ENCODE measurements around the gene RBM47.

Gene RBM47

DNA sequence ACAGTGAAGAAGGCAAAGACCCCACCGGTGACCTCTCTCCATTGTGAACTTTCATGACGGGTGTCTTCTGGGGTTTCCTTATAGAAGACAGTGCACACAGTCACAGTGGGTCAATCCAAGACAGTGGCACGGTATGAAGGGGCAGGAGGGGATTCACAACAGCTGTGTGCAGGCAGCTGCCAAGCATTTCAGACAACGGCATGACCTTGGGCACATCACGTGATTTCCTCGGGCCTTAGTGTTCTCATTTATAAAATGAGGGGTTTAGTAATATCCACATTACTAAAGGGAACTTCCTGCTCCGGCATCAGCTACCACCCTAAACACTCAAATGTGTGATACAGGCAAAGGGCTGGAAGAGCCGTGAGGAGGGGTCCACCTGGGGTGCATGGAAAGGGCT lies 42.9 kb downstream of the RBM47 start:
- peak in 1 of 14 donors; percentile 7 for DNase-seq

DNA sequence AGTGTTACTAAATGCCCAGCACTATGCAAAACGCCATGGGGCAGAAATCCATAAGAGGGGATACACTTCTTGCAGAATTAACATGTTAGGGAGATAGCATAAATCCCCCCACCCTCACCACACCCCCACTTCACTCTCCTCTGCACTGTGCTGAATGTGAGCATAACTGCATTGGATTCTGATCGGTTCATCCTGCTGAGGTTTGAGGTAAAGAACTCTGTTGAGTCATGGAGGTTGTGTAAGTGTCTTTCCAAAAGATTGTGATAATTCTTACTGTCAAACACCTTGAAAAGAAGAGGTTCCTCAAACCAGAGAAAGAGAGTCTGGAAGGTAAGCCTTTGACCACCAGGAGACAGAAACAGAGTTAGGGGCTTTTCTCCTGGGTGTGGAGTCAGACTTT lies 43.6 kb downstream of the RBM47 start:
- DNase-seq, result no peak

DNA sequence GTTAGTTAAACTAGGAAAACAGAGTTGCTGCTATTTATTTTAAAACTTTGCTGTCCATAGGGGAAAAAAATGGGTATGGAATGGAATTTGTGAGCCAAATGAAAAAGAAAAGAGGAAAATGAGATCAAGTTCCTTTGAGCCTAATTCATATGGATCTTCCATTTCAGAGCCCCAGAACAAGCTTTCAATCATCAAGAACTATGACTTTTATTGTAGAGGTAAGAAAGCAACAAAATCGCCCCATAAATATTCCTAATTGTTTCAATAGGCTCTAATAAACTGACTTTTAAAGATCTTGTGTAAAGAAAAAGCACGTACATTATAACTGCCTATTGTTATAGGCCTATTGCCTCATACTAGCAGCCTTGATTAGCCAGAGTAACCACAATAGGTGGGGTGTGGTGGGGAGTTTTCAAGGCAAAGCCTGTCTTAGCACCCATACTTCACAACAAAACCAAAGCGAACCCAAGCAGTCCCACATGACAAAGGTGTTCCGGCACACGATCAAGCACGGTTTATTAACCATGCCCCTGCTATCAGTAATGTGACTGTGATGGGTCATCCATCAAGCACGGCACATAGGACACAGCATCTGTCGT lies 44.4 kb downstream of the RBM47 start:
- no peak for DNase-seq

DNA sequence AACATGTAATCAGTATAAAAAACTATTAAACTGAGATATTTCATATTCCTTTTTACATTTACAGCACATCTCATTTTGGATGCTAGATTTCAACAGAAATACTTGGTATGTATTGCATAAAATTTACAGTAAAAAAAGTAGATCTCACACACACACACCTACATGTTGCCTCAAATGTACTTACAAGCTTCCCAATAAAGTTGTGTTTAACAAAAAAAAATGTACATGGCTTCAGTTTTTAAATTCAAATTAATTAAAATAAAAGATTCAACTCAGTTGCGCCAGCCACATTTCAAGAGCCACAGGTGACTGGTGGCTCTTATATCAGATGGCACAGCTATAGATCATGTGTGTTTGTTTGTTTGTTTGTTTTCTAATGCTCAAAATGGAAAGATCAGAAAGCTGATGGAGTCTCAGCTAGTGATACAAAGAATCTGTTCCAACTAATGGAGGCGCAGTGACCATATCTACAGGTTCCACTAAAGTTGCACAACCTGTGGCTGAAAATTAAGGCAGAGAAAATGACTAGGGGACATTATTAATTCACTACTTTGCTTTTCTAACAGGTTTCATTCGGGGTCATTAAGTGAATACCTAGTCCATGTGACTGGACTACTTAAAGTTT lies 45.0 kb downstream of the RBM47 start:
- DNase-seq, result no peak

DNA sequence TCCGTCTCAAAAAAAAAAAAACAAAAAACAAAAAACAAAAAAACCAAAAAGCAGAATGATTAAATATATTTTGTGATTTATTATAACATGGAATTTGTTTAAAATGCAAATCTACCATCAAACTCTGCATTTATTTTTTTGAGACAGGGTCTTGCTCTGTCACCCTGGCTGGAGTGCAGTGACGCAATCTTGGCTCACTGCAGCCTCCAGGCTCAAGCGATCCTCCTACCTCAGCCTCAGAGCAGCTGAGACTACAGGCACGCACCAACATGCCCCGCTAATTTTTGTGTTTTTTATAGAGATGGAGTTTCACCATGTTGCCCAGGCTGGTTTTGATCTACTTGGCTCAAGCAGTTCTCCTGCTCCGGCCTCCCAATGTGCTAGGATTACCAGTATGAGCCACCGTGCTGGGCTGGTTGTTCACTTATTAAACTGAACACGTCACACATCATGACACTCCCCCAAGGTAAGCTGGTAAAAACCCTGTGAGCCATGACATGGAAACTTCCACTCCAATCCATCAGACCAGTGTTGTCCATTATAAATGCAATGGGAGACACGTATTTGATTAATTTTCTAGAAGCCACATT lies 45.7 kb downstream of the RBM47 start:
- DNase-seq, result no peak

DNA sequence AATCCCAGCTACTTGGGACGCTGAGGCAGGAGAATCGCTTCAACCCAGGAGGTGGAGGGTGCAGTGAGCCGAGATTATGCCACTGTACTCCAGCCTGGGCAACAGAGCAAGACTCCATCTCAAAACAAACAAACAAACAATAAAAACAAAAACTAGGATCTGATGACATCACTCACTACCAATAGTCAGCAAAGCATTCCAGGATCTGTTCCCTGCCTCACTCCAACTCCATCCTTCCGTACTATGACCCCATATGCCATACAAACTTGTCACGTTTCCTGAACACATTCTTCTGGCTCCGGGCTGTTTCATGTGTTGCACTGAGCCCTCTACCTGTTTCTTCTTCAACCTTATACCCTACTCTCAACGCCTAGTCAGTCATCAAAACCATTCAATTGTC lies 47.3 kb downstream of the RBM47 start:
- no peak for DNase-seq

DNA sequence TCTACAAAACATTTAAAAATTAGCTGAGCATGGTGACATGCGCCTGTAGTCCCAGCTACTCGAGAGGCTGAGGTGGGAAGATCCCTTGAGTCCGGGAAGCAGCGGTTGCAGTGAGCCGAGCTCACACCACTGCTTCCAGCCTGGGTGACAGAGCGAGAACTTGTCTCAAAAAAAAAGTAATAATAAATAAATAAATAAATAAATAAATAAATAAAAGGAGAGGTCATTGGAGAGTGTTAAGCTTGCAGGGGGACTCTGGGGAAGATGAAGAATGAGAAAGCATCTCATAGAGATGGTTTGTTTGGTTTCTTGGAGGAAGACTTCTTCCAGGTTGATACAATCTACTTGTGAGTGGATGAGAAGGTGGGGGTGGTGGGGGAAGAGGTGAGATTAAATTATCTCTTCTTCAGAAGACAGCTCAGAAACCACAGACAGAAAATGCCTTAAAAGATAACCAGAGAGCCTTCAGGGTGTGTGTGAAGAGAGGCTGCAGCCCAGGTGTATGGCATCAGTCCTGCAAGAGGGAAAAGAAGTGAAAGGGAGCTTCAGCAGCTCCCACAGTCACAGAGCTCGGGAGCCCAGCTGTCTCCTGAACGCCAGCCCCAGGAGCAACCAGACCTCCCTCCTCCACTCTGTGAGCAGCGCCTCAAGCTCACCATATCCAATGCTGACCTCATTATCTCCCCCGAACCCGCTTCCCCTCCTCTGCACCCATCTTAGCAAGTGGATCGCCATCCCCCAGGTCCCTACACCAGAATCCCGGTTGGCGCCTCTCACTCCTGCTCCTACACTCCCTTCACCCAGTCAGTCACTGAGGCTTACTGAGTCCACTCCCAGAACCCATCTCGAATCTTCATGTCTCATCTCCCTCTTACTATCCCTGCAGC lies 48.2 kb downstream of the RBM47 start:
- DNase-seq, result no peak

DNA sequence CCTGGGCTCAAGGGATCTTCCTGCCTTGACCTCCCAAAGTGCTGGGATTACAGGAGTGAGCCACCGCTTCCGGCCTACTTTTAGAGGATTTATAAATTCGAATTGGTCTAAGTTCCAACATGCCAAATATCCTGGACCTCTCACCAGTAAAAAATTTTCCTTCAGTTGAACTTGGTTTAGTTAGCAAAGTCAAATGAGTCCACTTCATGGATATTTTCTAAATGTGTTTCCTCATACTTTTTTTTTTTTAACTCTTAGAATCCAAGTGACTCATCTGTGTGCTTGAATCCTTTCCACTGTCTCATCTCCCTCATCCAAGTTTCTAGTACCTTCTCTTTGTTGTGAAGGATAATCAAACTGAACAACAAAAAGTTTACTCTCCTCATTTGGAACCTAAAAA lies 49.7 kb downstream of the RBM47 start:
- DNase-seq, result no peak

DNA sequence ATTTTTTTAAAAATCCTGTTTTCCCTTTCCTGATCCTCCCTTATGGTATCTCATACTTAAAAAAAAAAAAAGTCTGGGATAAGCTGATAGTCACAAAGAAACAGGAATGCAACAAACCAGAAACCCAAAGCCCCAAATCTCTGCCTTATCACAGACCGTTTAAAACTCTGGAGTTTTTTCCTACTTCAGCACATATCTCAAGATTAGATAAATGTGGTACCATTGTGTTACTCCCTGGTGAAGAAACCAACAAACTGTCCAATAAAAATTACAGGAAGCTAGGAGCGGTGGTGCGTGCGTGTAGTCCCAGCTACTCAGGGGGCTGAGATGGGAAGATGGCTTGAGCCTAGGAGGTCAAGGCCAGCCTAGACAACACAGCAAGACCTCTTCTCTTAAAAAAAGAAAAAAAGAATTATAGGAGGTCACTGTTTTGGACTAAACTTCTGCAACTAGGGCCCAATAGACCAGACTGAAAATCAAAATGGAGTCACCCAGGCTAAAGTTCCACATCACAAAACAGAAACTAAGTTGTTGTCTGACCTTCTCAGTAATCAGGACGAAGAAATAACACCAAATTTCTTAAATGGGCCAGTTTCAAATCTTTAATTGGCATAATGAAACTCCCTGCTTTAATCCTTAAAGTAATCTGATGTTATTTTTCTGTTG lies 51.9 kb downstream of the RBM47 start:
- no peak for DNase-seq

DNA sequence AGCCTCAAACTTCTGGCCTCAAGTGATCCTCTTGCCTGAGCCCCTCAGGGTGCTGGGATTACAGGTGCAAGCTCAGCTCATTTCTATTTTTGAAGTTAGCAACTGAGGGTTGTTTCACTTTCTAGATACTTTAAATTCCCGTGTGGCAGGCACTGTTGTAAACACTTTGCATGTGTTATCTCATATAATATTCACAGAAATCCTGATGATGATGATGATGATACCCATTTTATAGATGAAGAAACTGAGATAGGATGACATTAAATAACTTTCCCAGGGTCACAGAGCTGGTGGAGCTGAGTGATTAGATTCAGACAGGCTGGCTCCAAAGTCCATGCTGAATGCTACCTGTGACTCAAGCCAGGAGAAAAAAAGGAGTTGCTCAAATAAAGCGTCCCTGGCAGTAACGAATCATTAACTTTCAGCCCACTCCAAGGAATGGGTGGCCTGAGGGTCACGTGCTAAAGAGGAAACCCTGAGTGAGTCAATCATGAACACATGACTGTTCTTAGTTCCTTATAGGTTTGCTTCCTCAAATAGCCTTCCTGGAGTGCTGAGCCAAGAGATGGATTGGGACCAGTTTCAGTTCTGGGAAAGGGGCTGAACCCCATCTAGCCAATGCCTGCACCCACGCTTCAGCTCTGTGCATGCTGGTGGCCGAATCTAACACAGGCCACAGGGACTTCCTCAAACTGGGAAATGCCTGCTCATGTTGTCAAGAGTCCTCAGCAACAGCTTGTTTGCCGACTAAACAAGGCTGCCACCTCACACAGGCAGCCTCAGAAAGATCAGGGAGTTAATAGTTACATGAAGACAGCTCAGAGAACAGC lies 52.8 kb downstream of the RBM47 start:
- DNase-seq, result peak in 11 of 14 donors; percentile 3 to 79 (median 45)

DNA sequence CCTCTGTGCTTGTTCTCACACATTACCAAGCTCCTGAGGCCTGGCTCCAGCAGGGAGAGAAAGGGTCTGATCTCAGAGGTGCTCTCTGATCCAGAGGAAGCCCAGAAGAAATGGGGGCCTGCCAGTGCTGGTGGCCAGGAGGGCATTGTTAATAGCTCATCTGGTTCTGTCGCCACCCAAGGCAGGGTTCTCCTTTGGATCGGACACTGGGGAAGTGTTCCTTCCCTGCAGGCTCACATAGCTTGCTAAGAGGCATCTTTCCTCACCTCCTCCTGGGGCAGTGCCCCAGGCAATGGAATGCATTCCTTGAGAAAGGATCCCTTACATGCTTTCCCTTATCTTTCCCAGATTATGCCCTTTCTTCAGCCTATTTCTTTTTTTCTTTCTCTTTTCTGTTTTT lies 53.8 kb downstream of the RBM47 start:
- DNase-seq, result no peak

DNA sequence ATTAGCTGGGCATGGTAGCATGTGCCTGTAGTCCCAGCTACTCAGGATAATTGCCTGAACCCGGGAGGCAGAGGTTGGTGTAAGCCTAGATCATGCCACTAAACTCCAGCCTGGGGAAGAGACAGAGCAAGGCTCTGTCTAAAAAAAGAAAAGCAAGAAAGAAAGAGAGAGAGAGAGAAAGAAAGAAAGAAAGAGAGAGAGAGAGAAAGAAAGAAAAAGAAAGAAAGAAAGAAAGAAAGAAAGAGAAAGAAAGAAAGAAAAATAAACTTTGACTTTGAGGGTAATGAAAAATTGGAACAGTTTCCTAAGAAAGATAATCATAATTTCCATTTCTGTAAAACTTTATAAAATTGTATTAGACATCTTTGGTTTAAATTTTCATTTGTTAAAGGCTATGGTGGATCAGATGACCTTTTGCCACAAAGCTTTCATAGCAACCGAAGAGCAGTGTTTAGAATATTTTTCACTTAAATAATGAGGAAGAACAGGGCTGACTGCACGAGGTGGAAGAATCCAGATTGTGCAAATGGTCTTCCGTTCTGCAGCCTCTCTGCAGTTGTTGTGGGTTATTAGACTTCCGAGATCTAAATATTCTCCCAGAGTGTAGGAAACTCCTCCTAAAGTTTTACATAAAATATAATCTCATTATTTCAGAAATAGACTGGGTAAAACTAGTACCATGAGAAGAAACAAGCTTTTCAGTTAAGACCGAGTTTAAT lies 55.9 kb downstream of the RBM47 start:
- no peak for DNase-seq

DNA sequence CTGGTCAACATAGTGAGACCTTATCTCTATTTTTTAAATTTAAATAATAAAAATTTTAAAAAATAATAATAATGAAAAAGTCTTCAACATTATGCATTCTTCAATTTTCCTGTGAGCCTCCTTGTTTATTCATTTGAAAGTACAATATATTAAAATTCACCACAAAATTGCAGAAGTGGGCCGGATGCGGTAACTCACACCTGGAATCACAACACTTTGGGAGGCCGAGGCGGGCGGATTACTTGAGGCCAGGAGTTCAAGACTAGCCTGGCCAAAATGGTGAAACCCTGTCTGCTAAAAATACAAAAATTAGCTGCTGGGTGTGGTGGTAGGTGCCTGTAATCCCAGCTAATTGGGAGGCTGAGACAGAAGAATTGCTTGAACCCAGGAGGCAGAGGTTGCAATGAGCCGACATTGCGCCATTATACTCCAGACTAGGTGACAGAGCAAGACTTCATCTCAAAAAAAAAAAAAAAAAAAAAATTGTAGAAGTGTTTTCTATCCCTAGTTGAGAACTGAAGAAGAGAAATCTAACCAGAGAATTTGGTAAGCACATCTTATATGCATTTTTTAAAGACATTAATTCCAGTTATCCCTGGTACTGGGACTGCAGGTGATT lies 56.9 kb downstream of the RBM47 start:
- no peak for DNase-seq

DNA sequence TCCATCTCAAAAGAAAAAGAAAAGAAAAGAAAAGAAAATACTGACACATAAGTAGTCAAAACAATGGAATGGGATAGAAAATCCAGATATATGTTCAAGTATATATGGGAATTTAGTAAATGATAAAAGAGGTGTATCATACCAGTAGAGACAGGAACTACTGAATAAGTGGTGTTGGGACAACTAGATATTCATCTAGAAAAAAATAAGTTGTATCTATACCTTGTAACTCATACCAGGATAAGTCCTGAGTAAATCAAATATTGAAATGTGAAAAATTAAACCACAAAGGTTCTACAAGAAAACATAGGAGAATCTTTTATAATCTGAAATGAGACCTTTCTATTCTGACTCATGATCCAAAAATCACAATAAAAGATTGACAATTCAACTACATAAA lies 58.5 kb downstream of the RBM47 start:
- DNase-seq, result no peak

DNA sequence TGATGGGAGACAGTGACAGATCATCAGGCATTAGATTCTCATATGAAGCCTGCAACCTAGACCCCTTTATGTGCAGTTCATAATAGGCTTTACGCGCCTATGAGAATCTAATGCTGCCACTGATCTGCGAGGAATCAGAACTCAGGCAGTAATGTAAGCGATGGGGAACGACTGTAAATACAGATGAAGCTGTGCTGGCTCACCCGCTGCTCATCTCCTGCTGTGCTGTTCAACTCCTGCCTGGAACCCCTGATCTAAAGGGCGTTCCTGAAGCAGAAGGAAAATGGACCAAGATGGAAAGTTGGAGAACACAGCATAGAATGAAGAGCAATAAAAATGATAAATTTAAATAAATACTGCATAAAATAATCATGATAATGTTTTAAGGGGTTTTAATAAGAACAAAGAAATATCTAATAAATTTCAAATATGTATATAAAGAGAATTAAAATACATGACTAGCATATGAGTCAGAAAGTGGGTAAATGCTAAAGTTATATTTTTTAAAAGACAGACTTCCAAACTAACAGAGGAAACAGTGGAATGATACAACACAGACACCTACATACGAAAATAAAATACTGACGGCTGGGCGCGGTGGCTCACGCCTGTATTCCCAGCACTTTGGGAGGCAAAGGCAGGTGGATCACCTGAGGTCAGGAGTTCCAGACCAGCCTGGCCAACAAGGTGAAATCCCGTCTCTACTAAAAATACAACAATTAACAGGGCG lies 59.2 kb downstream of the RBM47 start:
- DNase-seq, result no peak

DNA sequence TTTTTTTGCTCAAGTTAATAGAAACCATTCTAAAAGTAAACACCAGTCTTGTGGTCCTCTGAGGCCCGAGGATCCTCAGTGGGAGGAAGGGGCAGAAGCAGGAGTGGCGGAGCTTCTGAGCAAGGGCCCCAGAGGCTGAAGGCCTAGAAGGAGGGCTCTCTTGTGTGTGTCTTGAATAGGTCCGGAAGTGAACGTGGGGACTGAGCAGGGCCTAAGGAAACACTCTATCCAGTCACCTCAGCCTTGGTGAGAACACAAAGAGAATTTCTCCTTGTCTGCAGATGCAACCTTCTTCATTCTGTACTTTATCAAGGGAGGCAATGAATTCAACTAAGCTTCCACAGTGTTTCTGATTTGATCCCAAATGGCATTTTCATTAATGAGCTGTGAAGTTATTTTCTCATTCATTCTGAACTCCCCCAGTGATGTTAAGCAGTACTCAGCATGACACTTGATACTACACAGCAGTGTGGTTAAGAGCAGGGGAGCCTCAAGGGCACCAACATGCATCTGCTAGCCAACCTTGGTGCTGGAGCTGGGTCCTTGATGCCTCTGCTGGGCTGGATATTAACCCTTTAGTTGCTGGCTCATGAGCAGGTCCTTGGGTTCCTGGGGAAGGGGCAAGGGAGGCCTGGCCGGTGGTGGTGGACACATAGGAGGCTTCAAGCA lies 64.7 kb downstream of the RBM47 start:
- no peak for DNase-seq

DNA sequence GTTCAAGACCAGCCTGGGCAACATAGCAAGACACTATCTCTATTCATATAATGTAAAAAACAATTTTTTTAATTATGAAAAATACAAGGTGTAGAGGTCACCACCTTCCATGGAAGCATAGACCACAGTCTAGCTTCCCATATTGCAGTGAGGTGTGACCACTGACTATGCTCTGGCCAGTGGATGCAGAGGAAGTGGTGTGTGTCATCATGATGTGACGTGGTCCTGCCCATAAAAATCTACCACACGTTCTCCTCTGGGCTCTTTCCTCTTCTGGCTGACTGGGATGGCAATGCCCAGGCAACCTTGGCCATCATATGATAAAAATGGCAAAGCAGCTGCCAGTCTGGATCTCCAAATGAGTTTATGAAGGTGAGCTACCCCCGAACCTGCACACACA lies 65.7 kb downstream of the RBM47 start:
- peak in 1 of 14 donors; percentile 9 for DNase-seq

DNA sequence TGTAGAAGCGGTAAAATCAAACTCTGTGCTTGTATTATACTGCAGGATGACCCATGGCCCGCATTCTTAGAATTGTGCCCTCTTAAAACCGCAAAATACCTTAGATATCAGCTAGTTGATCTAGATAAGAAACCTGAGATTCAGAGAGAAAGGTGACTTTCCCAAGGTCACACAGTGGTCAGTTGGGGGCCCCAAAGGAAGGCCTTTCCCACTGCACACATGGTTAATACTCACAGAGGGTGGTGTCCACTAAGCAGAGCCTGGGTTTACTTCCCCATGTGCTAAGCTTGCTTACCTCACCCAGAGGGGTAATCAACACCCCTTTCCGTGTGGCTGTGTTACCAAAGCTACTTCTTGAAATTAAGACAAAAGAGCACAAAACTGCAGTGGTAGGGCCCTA lies 66.3 kb downstream of the RBM47 start:
- DNase-seq, result no peak

DNA sequence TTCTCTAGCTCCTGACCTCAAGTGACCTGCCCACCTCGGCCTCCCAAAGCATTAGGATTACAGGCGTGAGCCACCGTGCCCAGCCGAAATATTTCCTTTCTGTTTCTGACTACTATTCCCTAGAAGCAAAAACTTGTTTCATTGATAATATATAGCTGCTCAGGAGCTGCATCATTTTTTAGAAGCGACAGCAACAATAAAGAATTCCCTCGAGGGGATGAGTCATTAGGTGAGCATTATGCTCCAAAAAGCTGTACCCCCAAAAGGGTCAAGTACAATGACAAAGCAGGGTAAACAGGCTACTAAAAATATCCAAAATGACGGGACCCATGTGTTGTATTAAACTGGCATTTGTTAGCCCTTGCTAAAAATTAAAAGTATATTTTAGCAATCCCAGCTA lies 67.0 kb downstream of the RBM47 start:
- DNase-seq, result no peak

Data from C1 segment of cervical spinal cord (tissue), 14 donors.